Measurements from ENCODE around the gene RPL21.

GRCh38 chr13:27281420-27281819, 30.1 kb downstream of the RPL21 start:
- TF ChIP-seq GATA2 (IDR thresholded peaks at IDR 0.05; ENCODE audit: low read depth, low read length): no peak
- TF ChIP-seq GATA3 (IDR thresholded peaks at IDR 0.05; ENCODE audit: low read depth, low read length): no peak

All from SH-SY5Y (cell line).